K562 (cell line): ENCODE results near the gene ITPRIPL2. TPM values are rescaled to one million over a fixed set of nuclear protein-coding genes. Genes with fewer than 3 reads are reported as not detected.
A peak's percentile ranks its signal among the peaks of the same experiment; 100 is the strongest.

Source experiments
- BCL6 ChIP-seq: fragments of 250-450 bp; sonication (Bioruptor Pico); IDR thresholded peaks from 2 replicates; pipeline ENCODE4 v1.4.0; 2020
- CBFA2T3 ChIP-seq: fragments of 450-650 bp; IDR thresholded peaks from 2 replicates; pipeline ENCODE4 v1.6.1; 2017
- HNRNPLL ChIP-seq: fragments of 200-400 bp; formaldehyde crosslinking; IDR thresholded peaks from 2 replicates; pipeline ENCODE4 v1.6.1; 2017; ENCODE audit warnings: low read length, low read depth, mild to moderate bottlenecking; ENCODE audit not compliant: poor library complexity, severe bottlenecking
- MCM2 ChIP-seq: fragments of 450-650 bp; IDR thresholded peaks from 2 replicates; pipeline ENCODE4 v1.6.1; 2017; ENCODE audit warnings: low read depth, mild to moderate bottlenecking
- MCM5 ChIP-seq: fragments of 450-650 bp; IDR thresholded peaks from 2 replicates; pipeline ENCODE4 v1.6.1; 2016; ENCODE audit warnings: low read depth
- MEIS2 ChIP-seq: fragments of 450-650 bp; IDR thresholded peaks from 2 replicates; pipeline ENCODE4 v1.6.1; 2014; ENCODE audit warnings: mild to moderate bottlenecking; ENCODE audit not compliant: partially characterized antibody
- MTF1 ChIP-seq: fragments of 250-450 bp; sonication (Bioruptor Pico); IDR thresholded peaks from 2 replicates; pipeline ENCODE4 v1.9.0; 2021; ENCODE audit warnings: moderate library complexity, mild to moderate bottlenecking, inconsistent platforms, borderline replicate concordance
- NBN ChIP-seq: fragments of 450-650 bp; IDR thresholded peaks from 2 replicates; pipeline ENCODE4 v1.6.1; 2016; ENCODE audit warnings: low read depth, mild to moderate bottlenecking
- TCF3 ChIP-seq: sonication (generic); formaldehyde crosslinking; IDR thresholded peaks from 2 replicates; pipeline ENCODE4 v1.4.0; 2020; ENCODE audit warnings: mild to moderate bottlenecking, missing genetic modification reagents
- ZBTB17 ChIP-seq: fragments of 450-650 bp; formaldehyde crosslinking; IDR thresholded peaks from 2 replicates; pipeline ENCODE4 v1.4.0; 2020; ENCODE audit warnings: mild to moderate bottlenecking
- ZNF217 ChIP-seq: sonication (generic); formaldehyde crosslinking; IDR thresholded peaks from 2 replicates; pipeline ENCODE4 v1.8.0; 2022; ENCODE audit warnings: mild to moderate bottlenecking, missing genetic modification reagents
- ZNF717 ChIP-seq: fragments of 250-450 bp; sonication (Bioruptor Pico); IDR thresholded peaks from 2 replicates; pipeline ENCODE4 v1.5.0; 2021
- polyA plus RNA-seq, 8 experiments: library from polyadenylated mRNA; depleted of rRNA in 4 of 8; stranded (reverse) in 5 of 8; unstranded in 3 of 8; fragments of >200 nt; fragmentation: Nextera tagmentation in 2 of 8; fragmentation: Illumina TruSeq in 1 of 8; extraction: Ambion mirVana in 2 of 8; extraction: Trizol in 1 of 8; gene quantifications; 2 replicates each; pipeline versions ENCODE4 v1.2.1 to v1.2.3, GENCODE V29; 2011 to 2014; ENCODE audit warnings: inconsistent platforms in 1 of 8, missing spikeins in 1 of 8
- total RNA-seq, 7 experiments: library from RNA; depleted of rRNA in 6 of 7; stranded (reverse); fragments of >200 nt in 6 of 7; fragmentation: Illumina TruSeq in 2 of 7; extraction: Trizol in 2 of 7; gene quantifications; 2 replicates each; pipeline versions ENCODE4 v1.2.1 to v1.2.3, GENCODE V29; 2011 to 2021; ENCODE audit warnings: low replicate concordance in 1 of 7
- TF ChIP-seq, protein P1 (sequence below): fragments of 250-450 bp; sonication (Bioruptor Pico); IDR thresholded peaks from 2 replicates; pipeline ENCODE4 v1.8.0; 2021; ENCODE audit warnings: moderate library complexity, mild to moderate bottlenecking, inconsistent platforms
- TF ChIP-seq, protein P2 (sequence below): sonication (generic); formaldehyde crosslinking; IDR thresholded peaks from 2 replicates; pipeline ENCODE4 v1.8.1; 2023; ENCODE audit warnings: missing genetic modification reagents, mild to moderate bottlenecking, borderline replicate concordance
- TF ChIP-seq, protein P3 (sequence below): fragments of 150-350 bp; conservative IDR thresholded peaks from 2 replicates; pipeline ENCODE4 v1.6.1; 2014; ENCODE audit warnings: low read length
- TF ChIP-seq, protein P4 (sequence below), 2 experiments: fragments of 450-650 bp; IDR thresholded peaks; 2 replicates each; pipeline ENCODE4 v1.6.1; 2018; ENCODE audit warnings: mild to moderate bottlenecking in 2 of 2, low read depth in 1 of 2; ENCODE audit not compliant: partially characterized antibody in 2 of 2

ITPRIPL2 gene
- total and polyA plus RNA-seq, 9 of the 15 experiments (the other 6 are each of a cell fraction or from before 2014, with no cell fraction given): 0.04 to 2.2 (median 0.58) TPM

DNA sequence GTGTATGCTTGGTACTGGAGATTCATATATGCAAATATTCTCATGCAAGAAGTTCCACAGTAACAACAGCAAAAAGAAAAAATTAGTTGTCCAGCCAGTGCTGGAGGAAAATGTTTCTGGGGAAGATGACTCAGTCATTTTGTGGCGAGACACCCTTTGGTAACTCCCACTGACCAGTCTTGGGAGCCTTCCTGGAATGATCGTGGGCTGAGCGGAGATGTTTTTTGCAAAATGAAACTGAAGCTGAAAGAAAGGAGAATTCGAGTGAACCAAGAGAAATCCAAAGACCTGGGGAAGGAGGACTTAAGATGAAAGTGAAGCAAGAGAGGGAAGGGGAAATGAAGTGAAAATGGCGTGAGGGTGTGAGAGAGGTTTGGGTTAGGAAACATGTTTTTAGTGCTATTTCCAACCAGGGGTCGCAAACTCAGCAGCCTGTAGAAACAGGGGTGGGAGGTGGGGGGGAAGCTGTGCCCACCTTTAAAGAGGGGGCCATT lies 5.2 kb downstream of the ITPRIPL2 start (continued):
- TF ChIP-seq, protein P1, sequence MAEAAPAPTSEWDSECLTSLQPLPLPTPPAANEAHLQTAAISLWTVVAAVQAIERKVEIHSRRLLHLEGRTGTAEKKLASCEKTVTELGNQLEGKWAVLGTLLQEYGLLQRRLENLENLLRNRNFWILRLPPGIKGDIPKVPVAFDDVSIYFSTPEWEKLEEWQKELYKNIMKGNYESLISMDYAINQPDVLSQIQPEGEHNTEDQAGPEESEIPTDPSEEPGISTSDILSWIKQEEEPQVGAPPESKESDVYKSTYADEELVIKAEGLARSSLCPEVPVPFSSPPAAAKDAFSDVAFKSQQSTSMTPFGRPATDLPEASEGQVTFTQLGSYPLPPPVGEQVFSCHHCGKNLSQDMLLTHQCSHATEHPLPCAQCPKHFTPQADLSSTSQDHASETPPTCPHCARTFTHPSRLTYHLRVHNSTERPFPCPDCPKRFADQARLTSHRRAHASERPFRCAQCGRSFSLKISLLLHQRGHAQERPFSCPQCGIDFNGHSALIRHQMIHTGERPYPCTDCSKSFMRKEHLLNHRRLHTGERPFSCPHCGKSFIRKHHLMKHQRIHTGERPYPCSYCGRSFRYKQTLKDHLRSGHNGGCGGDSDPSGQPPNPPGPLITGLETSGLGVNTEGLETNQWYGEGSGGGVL (CRISPR knock-in tag): no peak
- TF ChIP-seq, protein P2, sequence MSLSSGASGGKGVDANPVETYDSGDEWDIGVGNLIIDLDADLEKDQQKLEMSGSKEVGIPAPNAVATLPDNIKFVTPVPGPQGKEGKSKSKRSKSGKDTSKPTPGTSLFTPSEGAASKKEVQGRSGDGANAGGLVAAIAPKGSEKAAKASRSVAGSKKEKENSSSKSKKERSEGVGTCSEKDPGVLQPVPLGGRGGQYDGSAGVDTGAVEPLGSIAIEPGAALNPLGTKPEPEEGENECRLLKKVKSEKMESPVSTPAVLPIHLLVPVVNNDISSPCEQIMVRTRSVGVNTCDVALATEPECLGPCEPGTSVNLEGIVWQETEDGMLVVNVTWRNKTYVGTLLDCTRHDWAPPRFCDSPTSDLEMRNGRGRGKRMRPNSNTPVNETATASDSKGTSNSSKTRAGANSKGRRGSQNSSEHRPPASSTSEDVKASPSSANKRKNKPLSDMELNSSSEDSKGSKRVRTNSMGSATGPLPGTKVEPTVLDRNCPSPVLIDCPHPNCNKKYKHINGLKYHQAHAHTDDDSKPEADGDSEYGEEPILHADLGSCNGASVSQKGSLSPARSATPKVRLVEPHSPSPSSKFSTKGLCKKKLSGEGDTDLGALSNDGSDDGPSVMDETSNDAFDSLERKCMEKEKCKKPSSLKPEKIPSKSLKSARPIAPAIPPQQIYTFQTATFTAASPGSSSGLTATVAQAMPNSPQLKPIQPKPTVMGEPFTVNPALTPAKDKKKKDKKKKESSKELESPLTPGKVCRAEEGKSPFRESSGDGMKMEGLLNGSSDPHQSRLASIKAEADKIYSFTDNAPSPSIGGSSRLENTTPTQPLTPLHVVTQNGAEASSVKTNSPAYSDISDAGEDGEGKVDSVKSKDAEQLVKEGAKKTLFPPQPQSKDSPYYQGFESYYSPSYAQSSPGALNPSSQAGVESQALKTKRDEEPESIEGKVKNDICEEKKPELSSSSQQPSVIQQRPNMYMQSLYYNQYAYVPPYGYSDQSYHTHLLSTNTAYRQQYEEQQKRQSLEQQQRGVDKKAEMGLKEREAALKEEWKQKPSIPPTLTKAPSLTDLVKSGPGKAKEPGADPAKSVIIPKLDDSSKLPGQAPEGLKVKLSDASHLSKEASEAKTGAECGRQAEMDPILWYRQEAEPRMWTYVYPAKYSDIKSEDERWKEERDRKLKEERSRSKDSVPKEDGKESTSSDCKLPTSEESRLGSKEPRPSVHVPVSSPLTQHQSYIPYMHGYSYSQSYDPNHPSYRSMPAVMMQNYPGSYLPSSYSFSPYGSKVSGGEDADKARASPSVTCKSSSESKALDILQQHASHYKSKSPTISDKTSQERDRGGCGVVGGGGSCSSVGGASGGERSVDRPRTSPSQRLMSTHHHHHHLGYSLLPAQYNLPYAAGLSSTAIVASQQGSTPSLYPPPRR (CRISPR knock-in tag): no peak
- TF ChIP-seq ZNF217 (CRISPR knock-in tag): no peak
- TF ChIP-seq, protein P3, sequence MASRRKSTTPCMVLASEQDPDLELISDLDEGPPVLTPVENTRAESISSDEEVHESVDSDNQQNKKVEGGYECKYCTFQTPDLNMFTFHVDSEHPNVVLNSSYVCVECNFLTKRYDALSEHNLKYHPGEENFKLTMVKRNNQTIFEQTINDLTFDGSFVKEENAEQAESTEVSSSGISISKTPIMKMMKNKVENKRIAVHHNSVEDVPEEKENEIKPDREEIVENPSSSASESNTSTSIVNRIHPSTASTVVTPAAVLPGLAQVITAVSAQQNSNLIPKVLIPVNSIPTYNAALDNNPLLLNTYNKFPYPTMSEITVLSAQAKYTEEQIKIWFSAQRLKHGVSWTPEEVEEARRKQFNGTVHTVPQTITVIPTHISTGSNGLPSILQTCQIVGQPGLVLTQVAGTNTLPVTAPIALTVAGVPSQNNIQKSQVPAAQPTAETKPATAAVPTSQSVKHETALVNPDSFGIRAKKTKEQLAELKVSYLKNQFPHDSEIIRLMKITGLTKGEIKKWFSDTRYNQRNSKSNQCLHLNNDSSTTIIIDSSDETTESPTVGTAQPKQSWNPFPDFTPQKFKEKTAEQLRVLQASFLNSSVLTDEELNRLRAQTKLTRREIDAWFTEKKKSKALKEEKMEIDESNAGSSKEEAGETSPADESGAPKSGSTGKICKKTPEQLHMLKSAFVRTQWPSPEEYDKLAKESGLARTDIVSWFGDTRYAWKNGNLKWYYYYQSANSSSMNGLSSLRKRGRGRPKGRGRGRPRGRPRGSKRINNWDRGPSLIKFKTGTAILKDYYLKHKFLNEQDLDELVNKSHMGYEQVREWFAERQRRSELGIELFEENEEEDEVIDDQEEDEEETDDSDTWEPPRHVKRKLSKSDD: no peak
- TF ChIP-seq MCM2: no peak
- peak; percentile 55; the same call in 1 of the 2 replicates for TF ChIP-seq NBN
- TF ChIP-seq, protein P4, sequence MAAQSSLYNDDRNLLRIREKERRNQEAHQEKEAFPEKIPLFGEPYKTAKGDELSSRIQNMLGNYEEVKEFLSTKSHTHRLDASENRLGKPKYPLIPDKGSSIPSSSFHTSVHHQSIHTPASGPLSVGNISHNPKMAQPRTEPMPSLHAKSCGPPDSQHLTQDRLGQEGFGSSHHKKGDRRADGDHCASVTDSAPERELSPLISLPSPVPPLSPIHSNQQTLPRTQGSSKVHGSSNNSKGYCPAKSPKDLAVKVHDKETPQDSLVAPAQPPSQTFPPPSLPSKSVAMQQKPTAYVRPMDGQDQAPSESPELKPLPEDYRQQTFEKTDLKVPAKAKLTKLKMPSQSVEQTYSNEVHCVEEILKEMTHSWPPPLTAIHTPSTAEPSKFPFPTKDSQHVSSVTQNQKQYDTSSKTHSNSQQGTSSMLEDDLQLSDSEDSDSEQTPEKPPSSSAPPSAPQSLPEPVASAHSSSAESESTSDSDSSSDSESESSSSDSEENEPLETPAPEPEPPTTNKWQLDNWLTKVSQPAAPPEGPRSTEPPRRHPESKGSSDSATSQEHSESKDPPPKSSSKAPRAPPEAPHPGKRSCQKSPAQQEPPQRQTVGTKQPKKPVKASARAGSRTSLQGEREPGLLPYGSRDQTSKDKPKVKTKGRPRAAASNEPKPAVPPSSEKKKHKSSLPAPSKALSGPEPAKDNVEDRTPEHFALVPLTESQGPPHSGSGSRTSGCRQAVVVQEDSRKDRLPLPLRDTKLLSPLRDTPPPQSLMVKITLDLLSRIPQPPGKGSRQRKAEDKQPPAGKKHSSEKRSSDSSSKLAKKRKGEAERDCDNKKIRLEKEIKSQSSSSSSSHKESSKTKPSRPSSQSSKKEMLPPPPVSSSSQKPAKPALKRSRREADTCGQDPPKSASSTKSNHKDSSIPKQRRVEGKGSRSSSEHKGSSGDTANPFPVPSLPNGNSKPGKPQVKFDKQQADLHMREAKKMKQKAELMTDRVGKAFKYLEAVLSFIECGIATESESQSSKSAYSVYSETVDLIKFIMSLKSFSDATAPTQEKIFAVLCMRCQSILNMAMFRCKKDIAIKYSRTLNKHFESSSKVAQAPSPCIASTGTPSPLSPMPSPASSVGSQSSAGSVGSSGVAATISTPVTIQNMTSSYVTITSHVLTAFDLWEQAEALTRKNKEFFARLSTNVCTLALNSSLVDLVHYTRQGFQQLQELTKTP (IDR thresholded peaks at IDR 0.05; ENCODE audit: low read depth in 1 of 2, partially characterized antibody in 2 of 2): peak in 1 of 2 experiments; percentile 52
- TF ChIP-seq ZBTB17 (CRISPR knock-in tag): no peak
- TF ChIP-seq MTF1: no peak
- TF ChIP-seq HNRNPLL: no peak
- TF ChIP-seq TCF3: no peak
- no peak for TF ChIP-seq MEIS2
- TF ChIP-seq CBFA2T3: 0 out of 2 replicates have a peak, but pooled peaks have one; percentile 12
- no peak for TF ChIP-seq BCL6
- TF ChIP-seq ZNF717: no peak
- no peak for TF ChIP-seq MCM5
